DMS53 treated with DMSO at 0.1 percent for 48 hours (cell line): ENCODE results near the gene CDH7.

Experiments used
- DNase-seq: peaks from one replicate; lab custom pipeline; 2025; ENCODE audit not compliant: unreplicated experiment; lab: John Stamatoyannopoulos, UW

The CDH7 gene

DNA sequence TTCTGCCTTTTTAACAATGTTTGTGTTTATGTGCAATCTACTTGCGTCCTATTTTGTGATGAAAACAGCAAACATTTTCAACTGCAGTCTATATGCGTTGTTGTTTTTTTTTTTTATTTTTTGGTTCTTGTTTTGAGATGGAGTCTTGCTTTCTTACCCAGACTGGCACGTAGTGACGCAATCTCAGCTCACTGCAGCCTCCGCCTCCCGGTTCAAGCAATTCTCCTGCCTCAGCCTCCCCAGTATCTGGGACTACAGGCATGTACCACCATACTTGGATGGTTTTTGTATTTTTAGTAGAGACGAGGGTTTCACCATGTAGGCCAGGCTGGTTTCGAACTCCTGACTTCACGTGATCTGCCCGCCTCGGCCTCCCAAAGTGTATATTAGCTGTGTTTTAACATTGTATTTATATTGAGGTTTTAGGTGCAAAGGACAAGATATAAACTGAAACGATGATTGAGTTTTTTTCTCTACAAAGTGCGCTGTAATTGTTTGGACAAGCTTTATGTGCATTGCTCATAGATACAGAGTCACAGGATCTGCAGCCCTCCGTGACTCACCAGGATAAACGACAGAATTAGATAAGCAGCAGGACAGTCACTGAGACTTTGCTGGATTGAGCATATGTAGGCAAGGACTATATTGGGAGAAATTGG, 17.4 kb downstream of the CDH7 start:
- no peak for DNase-seq

DNA sequence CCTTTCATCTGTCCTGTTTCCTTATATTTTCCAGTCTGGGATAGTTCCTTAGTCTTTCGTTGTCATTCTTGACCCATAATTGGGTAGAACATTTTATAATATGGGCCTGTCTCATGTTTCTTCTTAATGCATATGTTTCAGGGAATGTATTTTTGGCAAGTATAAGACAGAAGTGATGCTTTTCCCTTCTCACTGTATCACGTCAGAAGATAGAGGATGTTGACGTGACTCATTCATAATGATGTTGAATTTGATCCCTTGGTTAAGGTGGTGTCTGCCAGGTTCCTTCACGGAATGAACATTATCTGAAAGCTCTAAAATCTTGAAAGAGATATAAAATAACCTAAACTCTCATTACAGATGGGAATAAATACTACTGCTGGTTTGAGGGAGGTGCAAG, 18.8 kb downstream of the CDH7 start:
- no peak for DNase-seq

DNA sequence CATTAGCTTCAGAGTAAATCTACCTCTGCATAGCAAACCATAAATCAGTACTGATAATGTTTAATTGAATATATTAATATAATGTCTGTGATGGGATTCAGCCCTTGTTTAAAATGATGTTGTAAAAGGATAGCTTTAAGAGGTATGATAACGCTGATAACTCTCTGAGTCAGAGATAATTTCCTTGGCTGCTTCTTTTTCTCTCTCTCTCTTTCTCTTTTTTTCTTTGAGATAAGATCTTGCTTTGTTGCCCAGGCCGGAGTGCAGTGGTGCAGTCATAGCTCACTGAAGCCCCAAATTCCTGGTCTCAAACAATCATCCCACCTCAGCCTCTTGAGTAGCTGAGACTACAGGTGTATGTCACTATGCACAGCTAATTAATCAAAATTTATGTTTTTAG, 35.7 kb downstream of the CDH7 start:
- DNase-seq, result no peak

DNA sequence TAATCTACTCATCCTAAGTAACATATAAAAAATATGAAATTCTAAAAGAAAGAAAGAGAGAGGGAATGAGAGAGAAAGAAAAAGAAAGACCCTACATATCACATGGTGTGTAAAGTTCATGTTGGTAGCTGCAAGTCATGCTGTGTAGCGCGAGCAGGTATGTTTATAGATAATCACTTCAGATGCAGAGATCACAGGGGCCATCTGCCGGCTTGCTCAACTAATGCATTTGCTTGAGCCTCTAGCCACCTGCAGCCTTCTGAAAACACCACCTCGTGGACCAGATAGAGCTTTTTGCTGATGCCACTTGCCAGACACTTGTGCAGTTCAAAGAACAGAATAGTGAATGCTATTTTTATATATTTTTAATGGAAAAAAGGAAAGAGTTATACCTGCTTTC, 37.6 kb downstream of the CDH7 start:
- peak; percentile 93 for DNase-seq

DNA sequence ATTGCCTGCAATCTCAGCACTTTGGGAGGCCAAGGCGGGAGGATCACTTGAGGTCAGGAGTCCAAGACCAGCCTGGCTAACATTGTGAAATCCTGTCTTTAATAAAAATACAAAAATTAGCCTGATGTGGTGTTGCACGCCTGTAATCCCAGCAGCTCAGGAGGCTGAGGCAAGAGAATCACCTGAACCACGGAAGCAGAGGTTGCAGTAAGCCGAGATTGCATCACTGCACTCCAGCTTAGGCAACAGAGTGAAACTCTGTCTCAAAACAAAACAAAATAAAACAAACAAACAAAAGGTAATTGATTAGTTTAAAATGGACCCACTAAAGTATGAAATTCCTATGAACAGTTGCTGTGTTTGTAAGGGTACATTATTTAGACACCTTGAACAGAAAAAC, 39.8 kb downstream of the CDH7 start:
- no peak for DNase-seq

DNA sequence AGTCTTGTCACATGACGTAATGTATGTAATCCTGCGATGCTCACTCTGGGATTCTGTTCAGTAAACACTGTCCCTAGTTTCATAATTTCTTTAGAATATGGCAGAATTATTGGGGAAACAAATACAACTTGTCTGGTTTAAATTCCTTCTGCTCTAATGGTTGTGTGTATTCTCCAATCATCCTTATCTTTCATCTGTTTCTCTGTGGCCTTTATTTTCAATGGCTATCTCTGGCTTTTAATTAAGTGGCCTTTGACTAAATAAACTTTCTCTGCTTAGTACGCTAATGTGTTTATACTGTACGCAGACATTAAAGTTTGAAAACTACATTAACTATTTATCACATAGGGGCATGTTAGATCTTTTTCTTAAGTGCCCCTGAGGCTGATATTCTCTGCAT, 40.9 kb downstream of the CDH7 start:
- DNase-seq, result no peak

DNA sequence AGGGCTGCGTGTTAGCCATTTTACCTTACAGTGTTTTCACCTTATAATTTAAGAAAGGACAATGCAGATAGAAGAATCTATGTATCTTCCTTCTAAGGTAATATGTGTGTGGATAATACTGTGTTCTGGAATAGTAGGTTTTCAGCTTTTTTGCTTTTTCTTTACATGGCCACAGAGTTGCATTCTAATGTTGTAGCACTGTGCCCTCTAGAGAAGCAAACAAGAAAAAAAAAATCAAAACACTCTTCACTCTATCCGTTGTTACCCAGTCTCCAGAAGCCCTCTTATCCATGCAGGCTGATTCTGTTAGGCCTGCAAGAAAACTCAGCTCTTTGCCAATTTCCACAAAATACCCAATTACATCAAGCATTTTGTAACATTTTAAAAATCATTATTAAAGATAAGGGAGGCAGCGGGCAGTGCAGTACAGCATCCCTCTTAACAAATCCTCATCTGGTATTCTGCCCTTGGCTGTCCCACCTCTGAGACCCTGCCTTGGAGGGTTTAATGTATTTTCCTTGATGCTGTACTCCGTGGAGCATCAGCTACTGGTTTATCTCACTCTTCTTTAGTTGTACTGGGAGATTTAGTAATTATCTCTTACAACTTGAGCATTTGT, 41.8 kb downstream of the CDH7 start:
- DNase-seq, result no peak

DNA sequence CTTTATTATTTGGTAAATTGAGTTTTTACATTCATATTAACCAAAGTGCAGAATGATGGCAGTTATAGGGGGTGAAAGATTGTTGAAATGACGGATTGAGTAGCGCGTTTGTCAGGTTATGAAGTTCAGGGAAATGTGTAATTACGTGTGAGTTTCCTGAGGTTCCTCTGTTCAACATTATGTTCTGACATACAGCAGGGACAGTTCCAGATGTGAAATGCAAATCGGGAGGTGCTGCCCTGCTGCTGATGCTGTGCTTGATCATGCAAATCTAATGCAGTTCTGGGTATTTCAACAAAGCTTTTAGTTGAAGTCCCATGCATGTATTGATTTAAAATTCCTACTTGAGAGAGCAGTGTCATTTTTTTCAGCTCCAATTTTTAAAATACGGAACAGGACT, 57.9 kb downstream of the CDH7 start:
- no peak for DNase-seq

DNA sequence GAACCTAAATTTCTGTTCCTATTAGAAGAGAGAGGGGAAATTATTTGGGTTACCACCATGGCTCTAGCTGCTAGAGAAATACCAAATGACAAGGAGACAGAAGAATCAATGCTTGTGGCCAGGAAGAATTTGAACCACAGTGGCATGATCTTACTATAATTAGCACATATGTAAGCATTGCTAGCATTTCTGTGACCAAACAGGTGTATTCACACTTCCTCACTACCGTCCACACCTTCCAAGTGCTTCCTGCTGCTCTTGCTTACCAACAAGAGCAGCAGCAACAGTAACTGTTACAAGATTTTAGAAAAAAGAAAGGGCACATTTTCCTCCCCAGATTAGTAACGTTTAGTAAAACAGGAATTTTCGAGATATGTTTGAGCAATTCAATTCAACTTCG, 60.5 kb downstream of the CDH7 start:
- no peak for DNase-seq

DNA sequence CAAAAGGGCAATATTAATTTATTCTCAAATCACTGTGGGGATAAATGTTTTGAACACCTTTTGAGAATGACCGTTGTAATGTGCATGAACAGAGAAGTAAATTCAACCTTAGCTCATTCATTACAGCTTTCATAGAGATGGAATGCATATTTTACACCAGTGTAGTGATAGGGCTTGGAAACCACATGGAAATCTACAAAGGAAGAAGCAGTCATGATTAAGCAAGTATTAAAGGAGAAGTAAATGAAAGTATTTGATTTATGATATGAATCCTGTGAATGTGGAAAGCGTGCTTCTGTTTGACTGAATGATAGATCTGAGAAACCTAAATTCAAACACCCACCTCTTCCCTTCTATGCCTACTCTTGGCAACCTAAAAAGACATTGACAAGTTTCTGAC, 64.7 kb downstream of the CDH7 start:
- DNase-seq, result no peak

DNA sequence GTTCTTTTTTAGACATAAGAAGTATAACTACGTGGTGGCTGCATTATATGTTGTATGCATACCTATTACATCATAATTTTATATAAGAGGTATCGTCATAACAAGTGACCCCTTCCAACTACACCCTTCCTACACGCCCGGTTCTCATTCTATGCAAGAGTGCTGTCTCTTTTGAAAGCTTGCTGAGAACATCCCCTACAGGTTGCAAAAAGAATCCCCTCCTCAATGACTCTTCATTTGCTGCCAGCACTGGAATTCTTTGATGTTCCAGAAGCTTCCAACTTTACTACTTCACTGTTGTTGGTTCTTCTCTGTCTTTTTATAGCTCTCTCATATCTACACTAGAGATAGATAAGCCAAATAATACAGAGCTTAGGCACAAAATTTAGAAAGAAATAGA, 66.4 kb downstream of the CDH7 start:
- DNase-seq, result no peak

DNA sequence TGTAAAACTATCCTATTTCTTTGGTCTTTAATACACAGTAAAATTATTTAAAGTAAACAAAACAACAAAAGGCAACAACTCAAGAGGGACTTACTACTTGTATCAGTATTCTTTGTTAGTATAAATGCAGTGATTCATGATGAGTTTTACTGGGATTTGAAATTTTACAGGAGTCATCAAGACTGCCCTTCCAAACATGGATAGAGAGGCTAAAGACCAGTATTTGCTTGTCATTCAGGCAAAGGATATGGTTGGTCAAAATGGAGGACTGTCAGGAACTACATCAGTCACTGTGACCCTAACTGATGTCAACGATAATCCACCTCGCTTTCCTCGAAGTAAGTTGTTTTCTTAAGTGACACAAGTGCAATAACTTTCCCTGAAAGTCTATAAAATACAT, 71.1 kb downstream of the CDH7 start:
- DNase-seq, result peak; percentile 21

DNA sequence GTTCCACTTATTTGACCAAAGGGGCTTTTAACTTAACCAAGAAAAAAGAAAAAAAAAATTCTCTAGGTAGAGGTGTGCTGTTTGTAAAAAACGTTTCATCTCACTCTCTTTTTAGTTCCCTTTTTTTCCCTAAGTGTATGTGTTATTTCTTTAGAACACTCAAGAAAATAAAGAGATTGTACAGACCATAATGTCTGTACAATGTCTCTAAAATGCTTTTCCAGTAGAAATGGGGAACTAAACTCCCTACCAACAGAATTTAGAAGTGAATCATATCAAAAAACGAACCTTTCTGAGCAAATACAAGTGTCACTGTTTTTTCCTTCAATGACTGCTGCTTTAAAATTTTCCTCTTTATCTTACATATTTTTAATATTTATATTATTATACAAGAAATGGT, 72.0 kb downstream of the CDH7 start:
- no peak for DNase-seq

DNA sequence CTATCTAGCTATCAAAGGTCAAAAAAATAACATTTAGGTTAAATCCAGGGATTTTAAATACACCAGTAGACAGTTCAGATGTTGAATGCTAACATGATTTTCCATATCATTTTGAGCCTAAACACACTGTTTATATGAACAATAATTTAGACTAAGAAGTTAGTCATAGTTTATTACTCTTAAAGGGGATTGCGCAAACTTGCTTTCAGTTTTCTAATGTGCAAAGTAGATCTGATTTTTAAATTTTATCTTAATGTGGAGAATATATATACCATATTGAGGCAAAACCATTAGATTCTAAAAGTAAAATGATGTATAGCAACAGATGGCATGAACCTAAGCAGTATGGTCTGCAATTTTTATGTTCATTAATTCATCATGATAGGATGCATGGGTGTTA, 76.6 kb downstream of the CDH7 start:
- no peak for DNase-seq

DNA sequence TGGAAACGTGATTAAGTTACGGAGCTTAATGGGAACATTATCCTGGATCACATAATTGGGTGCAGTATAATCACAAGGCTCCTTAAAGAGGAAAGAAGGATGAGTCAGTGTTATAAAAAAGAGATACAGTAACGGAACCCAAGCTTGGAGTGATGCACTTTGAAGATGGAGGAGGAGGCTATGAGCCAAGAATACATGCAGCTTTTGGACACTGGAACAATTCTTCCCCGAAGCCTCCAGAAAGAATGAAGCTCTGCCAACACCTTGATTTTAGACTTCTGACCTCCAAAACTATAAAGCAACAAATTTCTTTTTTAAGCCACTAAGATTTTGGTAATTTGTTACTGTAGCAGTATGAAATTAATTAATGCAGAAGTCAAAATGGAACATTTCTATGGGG, 85.1 kb downstream of the CDH7 start:
- no peak for DNase-seq

DNA sequence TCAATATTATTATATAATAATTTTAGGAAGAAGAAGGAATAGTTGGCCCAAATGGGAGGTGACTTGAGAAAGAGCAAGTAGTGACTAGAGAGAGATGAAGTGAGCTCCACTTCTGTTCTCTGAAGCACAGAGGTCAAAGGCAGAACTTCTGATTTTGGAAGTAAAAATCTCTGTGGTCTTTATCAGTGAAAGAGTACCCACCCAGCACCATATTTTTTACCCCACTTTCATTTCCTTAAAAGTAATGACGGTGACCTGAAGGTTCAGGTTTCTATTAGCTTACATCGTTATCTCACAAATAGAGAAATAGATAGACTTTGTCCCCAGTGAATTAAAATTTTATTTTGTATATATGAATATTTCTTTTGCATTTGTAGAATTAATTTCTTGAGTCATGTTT, 95.3 kb downstream of the CDH7 start:
- DNase-seq, result no peak

DNA sequence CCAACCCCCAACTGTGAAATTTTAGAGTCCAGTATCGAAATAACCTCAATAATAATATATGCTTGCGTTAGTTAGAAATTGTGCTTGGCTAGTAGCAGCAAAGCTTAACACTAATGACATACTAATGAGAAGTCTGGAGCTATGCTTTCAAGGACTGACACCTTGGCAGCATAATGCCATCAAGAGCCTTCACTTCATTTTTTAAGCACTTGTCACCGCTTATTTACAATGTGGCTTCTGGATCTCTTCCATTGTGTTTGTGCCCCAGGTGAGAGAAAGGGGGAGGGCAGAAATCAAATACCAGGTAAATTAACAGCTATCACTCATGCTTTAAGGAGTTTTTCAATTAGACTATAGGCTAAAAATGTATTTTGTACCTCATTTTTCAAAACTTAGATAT, 101.5 kb downstream of the CDH7 start:
- DNase-seq, result no peak

DNA sequence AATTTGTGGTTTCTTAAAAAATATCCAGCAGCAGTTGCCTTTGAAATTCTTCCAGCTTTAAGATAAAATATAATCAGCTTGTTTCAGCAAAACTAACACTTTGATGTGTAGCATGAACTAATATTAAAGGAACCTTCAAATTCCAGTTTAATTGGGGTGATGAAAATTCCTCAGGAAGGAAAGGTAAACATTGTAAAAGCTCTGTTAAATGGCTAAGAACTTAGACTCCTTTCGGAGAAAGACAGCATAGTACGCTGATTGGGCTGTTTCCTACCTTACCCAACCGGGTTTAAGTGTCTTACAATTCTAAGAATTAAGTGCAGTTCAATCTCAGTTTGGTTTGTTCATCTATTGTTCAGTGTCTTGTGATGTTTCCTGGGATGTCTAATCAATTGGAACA, 108.3 kb downstream of the CDH7 start:
- no peak for DNase-seq

DNA sequence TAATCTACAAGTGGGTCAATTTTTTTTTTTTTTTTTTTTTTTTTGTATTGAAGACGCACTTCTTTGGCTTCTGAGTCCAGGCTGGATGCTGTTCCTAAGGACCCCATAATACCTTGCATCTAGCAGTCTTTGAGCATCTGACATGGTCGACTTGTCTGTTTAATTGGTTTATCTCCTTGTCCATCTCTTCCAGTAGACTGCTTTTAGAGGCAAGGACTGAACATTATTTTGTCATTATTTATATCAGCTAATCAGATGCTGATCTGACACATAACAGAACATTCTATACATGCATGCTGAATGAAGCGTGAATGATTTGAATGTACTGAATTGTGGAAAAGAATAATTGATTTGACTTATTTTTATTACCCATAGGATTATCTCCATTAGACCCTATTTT, 118.7 kb downstream of the CDH7 start:
- DNase-seq, result no peak

DNA sequence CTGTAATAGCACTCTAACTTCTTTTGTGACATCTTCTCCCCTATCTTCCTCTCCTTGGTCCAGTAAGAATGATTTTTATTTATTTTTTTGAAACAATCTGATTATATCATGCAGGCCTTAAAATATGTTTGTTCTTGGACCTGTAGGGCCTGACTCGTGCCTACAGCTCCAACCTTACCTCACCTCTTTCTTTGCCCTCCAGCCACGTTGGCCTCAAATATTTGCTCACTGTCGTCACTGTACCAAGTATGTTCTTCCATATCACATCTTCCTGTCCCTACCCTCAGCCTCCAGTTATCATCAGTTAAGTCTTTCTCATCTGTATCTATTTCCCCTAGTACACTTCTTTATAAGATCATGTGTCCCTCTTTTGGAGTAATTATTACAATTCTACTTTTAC, 125.5 kb downstream of the CDH7 start:
- no peak for DNase-seq

DNA sequence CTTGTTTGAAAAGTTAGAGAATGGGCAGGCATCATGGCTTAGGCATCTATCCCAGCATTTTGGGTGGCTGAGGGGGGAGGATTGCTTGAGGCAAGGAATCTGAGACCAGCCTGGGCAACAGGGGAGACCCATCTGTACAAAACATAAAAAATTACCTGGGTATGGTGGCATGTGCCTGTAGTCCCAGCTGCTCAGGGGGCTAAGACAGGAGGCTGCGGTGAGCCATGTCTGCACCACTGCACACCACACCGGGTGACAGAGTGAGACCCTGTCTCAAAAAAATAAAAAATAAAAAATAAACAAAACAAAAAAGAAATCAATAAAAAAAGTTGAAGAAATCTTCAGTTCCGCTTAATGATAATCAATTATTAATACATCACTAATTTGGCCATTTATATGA, 146.5 kb downstream of the CDH7 start:
- DNase-seq, result no peak

DNA sequence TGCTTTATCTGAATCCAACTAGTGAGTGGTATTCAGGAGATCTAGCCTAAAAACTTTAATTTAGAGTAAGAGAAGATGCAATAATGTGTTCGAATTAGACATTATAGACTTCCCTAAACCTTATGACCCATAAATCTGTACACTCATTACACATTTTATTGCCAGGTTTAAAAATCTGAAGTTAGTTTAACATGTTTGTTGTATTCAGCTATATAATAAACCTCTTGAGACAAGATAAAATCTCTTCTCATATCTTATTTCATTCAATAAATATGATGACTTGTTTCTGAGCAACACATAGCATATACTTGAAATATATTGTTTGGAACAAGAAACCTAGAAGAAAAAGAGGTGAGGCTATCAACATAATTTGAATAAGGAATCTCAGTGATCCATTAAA, 150.7 kb downstream of the CDH7 start:
- no peak for DNase-seq

DNA sequence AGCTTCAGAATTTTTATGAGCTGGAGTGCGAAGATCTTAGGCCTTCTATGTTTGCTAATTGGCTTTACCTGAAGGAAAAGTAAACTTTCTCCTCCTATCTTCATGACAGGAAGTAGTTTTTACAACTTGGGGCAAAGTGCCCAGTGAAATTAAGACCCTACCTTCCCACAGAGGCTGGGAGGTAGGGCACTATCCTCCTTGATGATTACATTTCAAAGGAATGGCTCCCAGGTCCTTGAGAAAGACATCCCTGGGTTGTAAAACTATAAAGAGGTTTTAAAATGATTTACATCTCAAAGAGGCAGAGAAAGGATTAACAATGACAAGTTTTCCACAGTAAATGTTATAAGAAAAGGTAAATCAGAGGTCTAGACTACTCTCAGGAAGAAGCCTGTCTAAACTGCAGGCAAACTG, 155.8 kb downstream of the CDH7 start:
- DNase-seq, result no peak
